ENCODE data around the gene RPS26. TPM values are rescaled to one million over a fixed set of nuclear protein-coding genes. Genes with fewer than 3 reads are reported as not detected.

The RPS26 gene
- total RNA-seq, 2 experiments from 2014 or later, result 28.1 to 40.7 TPM

- DNase-seq, result peak; percentile 84
- Mint-ChIP-seq H3K36me3 (no peaks in the 10 kb centered on the region), H3K4me3 (peak within 1 kb of the TSS; percentile 74), H3K4me1 (ENCODE audit: low read depth) (peaks cover 5% of the 10 kb centered on the region), H3K27ac (no peak within 1 kb of the TSS), H3K9me3 (no peaks in the 10 kb centered on the region), H3K27me3 (peaks cover 7% of the 10 kb centered on the region)
- POLR2A ChIA-PET, result interaction anchor here (4.9 kb wide), 1 partner anchor 24 kb away, joined by 23 read pairs; the partner anchor contains the start of gene PA2G4
- CTCF ChIA-PET, result interaction anchor here (0.9 to 3.3 kb wide), 10 partner anchors 13 to 113 kb away, joined by 3 to 16 read pairs (median 4); partner anchors contain the start of genes PA2G4 and ZC3H10
- intact Hi-C loops (cut with micrococcal nuclease), result loop anchor here (1.0 to 2.0 kb wide), 3 partner anchors 24 to 37 kb away; partner anchors contain the start of genes PA2G4 and RPL41
Observed at GRCh38 chr12:56079723-56080555, 38.2 kb downstream of the RPS26 start, which contains the start of gene ERBB3. TSS of gene ERBB3 (plus strand) at chr12:56080165. CDS start at chr12:56080301, 136 bp downstream.

DNA sequence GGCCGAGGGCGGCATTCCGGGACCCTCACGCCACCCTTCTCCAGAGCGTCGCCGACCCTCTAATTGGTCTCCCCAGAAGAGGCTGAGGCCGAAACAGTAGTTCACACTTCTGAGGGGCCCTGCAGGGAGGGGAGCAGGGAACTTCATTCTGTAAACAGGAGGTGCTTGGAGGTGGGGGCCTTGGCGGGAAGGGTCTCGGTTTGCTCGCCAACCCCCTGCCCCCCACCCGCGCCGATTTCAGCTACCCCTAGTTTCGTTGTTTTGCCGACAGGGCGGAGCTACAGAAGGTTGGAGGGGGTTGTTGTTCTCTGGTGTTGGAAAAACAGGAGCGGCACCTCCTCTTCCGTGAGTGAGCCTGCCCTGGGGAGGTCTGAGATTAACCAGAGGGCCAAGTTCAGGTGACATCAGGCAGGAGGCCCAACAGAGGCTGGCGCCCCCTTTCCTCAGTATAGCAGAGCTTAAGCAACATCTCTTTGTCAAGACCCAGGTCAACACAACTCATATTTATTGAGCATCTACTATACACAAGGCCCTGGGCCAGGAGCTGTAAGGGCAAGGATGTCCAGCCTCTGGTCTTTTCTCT lies 38.9 kb downstream of the RPS26 start:
- Mint-ChIP-seq H3K4me1 (ENCODE audit: low read depth) (peaks cover 5% of the 10 kb centered on the region), H3K36me3 (no peaks in the 10 kb centered on the region), H3K9me3 (no peaks in the 10 kb centered on the region), H3K27me3 (peaks cover 7% of the 10 kb centered on the region), H3K4me3 (peak overlapping the region; percentile 74), H3K27ac (no peak overlapping the region)
- intact Hi-C loops (cut with micrococcal nuclease), result loop anchor here (2.0 kb wide), 1 partner anchor 34 kb away; no protein-coding TSS in a partner anchor
- ChIA-PET CTCF (interaction anchor here (0.9 to 3.3 kb wide), 7 partner anchors 14 to 112 kb away, joined by 3 to 16 read pairs (median 3); partner anchors contain the start of gene PA2G4), POLR2A (interaction anchor here (4.9 kb wide), 1 partner anchor 24 kb away, joined by 23 read pairs; the partner anchor contains the start of gene PA2G4)
- no peak for DNase-seq

DNA sequence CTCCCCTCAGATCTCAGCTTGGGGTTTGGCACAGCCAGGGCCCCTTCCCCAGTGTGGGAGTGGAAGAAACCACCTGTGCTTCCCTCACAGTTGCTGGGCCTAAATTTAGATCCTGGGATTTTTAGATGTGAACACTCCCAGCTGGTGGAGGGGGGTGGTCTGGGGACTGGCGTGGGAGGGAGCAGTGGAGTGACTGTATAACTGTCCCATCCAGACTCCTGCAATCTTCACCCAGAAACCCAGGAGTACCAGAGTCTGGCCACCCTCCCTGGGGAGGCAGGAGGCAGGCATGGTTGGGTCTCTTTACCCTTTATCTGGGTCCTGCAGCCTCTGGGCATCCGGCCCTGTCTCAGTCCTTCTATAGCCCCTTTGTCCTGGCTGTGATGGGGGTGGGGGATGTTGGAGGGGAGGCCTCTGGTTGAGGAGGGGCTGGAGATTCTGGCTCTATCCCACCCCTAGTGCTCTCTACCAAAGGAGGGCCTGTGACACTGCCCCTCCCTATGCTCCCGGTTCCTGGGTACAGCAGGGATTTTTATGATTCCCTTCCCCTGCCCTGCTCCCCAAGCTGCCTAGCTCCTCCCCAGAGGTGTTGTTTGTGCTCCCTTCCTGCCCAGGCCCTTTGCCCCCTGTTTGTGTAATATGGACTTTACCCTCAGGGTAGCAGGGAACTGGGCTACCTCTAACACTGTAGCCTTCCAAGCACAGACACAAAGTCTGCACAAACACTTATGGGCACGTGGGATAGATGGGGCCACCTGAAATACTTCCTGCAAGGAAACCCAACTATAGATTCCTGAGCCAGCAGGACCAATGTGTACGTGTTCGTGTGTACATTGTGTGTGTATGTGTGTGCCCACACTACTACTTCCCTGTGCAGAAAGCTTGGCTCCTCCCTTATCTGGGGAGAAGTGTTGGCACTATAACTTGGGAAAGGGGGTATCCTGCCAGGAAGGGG lies 40.0 kb downstream of the RPS26 start:
- Mint-ChIP-seq H3K27ac (no peak overlapping the region), H3K9me3 (no peaks in the 10 kb centered on the region), H3K4me1 (ENCODE audit: low read depth) (peaks cover 5% of the 10 kb centered on the region), H3K27me3 (peaks cover 7% of the 10 kb centered on the region), H3K4me3 (no peak overlapping the region), H3K36me3 (no peaks in the 10 kb centered on the region)
- CTCF ChIA-PET, result interaction anchor here (1.0 to 2.3 kb wide), 5 partner anchors 15 to 111 kb away, joined by 3 to 5 read pairs (median 3); no protein-coding TSS in a partner anchor
- DNase-seq, result no peak
- intact Hi-C loops (cut with micrococcal nuclease), result loop anchor here (2.0 kb wide), 1 partner anchor 35 kb away; no protein-coding TSS in a partner anchor
- POLR2A ChIA-PET, result interaction anchor here (4.9 kb wide), 1 partner anchor 22 kb away, joined by 23 read pairs; the partner anchor contains the start of gene PA2G4

DNA sequence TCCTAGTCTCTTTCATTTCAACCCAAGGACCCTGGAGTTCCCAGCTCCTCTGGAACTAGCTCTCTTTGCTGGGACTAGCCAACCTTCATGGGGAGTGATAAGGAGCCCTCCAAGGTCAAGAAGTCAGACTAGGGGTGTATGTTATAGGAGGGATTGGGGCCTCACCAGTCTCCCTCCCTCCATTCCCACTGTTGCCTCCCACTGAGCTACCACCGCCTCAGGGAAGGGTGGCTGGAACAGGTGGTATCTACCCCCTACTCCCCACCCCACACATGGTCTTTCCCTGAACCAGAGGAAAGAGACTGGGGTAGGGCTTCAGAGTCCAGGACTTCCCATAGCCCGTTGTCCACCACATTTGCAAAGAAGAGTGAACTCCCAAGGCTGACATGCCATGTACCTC lies 40.7 kb downstream of the RPS26 start:
- H3K36me3 Mint-ChIP-seq, result no peaks in the 10 kb centered on the region
- intact Hi-C loops (cut with micrococcal nuclease), result no loop called here
- H3K4me3 Mint-ChIP-seq, result no peak overlapping the region
- POLR2A ChIA-PET, result interaction anchor here (4.9 kb wide), 1 partner anchor 22 kb away, joined by 23 read pairs; the partner anchor contains the start of gene PA2G4
- H3K4me1 Mint-ChIP-seq (ENCODE audit: low read depth), result peaks cover 5% of the 10 kb centered on the region
- no peaks in the 10 kb centered on the region for H3K9me3 Mint-ChIP-seq
- H3K27ac Mint-ChIP-seq, result no peak overlapping the region
- CTCF ChIA-PET, result interaction anchor here (1.8 kb wide), 1 partner anchor 86 kb away, joined by 5 read pairs; no protein-coding TSS in a partner anchor
- peaks cover 7% of the 10 kb centered on the region for H3K27me3 Mint-ChIP-seq
- no peak for DNase-seq

GRCh38 chr12:56082967-56083366 lies 41.2 kb downstream of the RPS26 start:
- H3K36me3 Mint-ChIP-seq, result no peaks in the 10 kb centered on the region
- POLR2A ChIA-PET, result interaction anchor here (4.9 kb wide), 1 partner anchor 21 kb away, joined by 23 read pairs; the partner anchor contains the start of gene PA2G4
- H3K9me3 Mint-ChIP-seq, result no peaks in the 10 kb centered on the region
- CTCF ChIA-PET, result no interaction called here
- no peak overlapping the region for H3K4me3 Mint-ChIP-seq
- no peak overlapping the region for H3K27ac Mint-ChIP-seq
- H3K27me3 Mint-ChIP-seq, result peaks cover 7% of the 10 kb centered on the region
- intact Hi-C loops (cut with micrococcal nuclease), result no loop called here
- peaks cover 5% of the 10 kb centered on the region for H3K4me1 Mint-ChIP-seq (ENCODE audit: low read depth)
- DNase-seq, result no peak

GRCh38 chr12:56084958-56085543 lies 43.3 kb downstream of the RPS26 start:
- H3K27me3 Mint-ChIP-seq, result peaks cover 7% of the 10 kb centered on the region
- H3K4me1 Mint-ChIP-seq (ENCODE audit: low read depth), result peaks cover 5% of the 10 kb centered on the region
- DNase-seq, result peak; percentile 62
- H3K4me3 Mint-ChIP-seq, result no peak overlapping the region
- no peaks in the 10 kb centered on the region for H3K9me3 Mint-ChIP-seq
- intact Hi-C loops (cut with micrococcal nuclease), result no loop called here
- H3K27ac Mint-ChIP-seq, result no peak overlapping the region
- H3K36me3 Mint-ChIP-seq, result no peaks in the 10 kb centered on the region
- POLR2A ChIA-PET, result interaction anchor here (0.6 to 0.7 kb wide), 2 partner anchors 12 to 42 kb away, joined by 3 read pairs; no protein-coding TSS in a partner anchor
- CTCF ChIA-PET, result interaction anchor here (0.6 to 2.1 kb wide), 12 partner anchors 11 to 120 kb away, joined by 3 to 22 read pairs (median 4); partner anchors contain the start of gene PA2G4

DNA sequence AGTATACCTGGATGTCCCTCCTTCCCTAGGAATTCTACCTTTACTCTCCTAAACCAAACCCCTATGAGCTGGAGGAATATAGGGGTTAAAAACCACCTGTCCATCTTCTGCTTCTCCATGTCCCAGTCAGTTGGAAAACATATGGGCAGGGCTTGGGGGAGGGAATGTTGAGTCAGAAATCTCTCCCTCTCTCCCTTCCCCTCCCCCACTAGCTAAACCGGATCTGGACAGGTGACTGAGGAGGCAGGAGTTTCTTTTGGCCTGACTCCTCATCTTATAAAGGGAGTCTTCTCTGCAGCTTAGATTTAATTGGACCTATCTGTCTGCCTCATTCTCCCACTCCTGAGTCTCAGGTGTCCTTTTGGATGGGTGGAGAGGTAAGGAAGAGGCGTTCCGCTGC lies 44.4 kb downstream of the RPS26 start:
- POLR2A ChIA-PET, result no interaction called here
- DNase-seq, result no peak
- Mint-ChIP-seq H3K4me1 (ENCODE audit: low read depth) (peaks cover under 1% of the 10 kb centered on the region), H3K27me3 (peaks cover 3% of the 10 kb centered on the region), H3K36me3 (no peaks in the 10 kb centered on the region), H3K4me3 (no peak overlapping the region), H3K27ac (no peak overlapping the region), H3K9me3 (no peaks in the 10 kb centered on the region)
- intact Hi-C loops (cut with micrococcal nuclease), result no loop called here
- CTCF ChIA-PET, result interaction anchor here (0.8 to 2.1 kb wide), 5 partner anchors 13 to 121 kb away, joined by 3 to 22 read pairs (median 4); partner anchors contain the start of gene PA2G4

GRCh38 chr12:56086608-56087007 lies 44.9 kb downstream of the RPS26 start:
- Mint-ChIP-seq H3K4me1 (ENCODE audit: low read depth) (no peaks in the 10 kb centered on the region), H3K4me3 (no peak overlapping the region), H3K27me3 (peaks cover 2% of the 10 kb centered on the region), H3K36me3 (no peaks in the 10 kb centered on the region), H3K9me3 (no peaks in the 10 kb centered on the region), H3K27ac (no peak overlapping the region)
- POLR2A ChIA-PET, result no interaction called here
- intact Hi-C loops (cut with micrococcal nuclease), result no loop called here
- CTCF ChIA-PET, result interaction anchor here (1.7 kb wide), 1 partner anchor 13 kb away, joined by 4 read pairs; no protein-coding TSS in a partner anchor
- DNase-seq, result no peak

DNA sequence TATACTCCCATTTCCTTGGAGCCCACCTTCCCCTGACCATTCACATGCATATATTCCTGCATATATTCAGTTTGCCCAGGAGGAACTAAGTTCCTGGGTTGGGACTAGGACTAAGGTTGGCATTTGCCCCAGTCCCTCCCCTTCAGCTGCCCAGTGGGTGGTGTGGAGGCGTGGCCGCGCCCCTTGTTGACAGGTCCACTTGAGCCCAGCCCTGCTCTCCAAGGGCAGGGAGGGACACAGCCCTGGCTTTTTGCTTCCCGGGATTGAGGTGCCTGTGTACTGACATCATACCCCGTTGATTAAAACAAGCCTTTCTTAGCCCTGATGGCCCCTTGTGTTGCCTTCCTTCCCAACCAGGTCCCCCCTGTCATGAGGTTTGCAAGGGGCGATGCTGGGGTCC lies 45.5 kb downstream of the RPS26 start:
- Mint-ChIP-seq H3K27ac (no peak overlapping the region), H3K4me3 (no peak overlapping the region), H3K4me1 (ENCODE audit: low read depth) (no peaks in the 10 kb centered on the region), H3K36me3 (no peaks in the 10 kb centered on the region), H3K9me3 (no peaks in the 10 kb centered on the region), H3K27me3 (peaks cover 2% of the 10 kb centered on the region)
- ChIA-PET CTCF (no interaction called here), POLR2A (no interaction called here)
- DNase-seq, result no peak
- intact Hi-C loops (cut with micrococcal nuclease), result no loop called here

Measured in activated CD4-positive, alpha-beta memory T cell treated with anti-CD3 and anti-CD28 coated beads for 36 hours (primary cell).